Endothelial cell of umbilical vein (primary cell): ENCODE data around the gene KCNC4. TPM values are rescaled to one million over a fixed set of nuclear protein-coding genes. Genes with fewer than 3 reads are reported as not detected.

Source experiments
- BruUV-seq: library from RNA; stranded (reverse); fragments of 400-500 nt; replicated peaks from 2 replicates; lab custom pipeline; 2021; lab: Mats Ljungman, UMichigan
- CTCF ChIA-PET: fragments of 300-600, 350-600 bp; sonication (Branson Sonifier 250); formaldehyde crosslinking; loops from one replicate; lab custom pipeline; 2021; ENCODE audit warnings: antibody characterized with exemption, inconsistent platforms; lab: Charles Lee
- POLR2A ChIA-PET: fragments of 300-600, 350-600 bp; sonication (Branson Sonifier 250); formaldehyde crosslinking; loops from one replicate; lab custom pipeline; 2021; ENCODE audit warnings: antibody characterized with exemption, inconsistent platforms; lab: Charles Lee
- DNase-seq: peaks from one replicate; pipeline ENCODE4 v3.0.0-alpha.2; 2011; ENCODE audit warnings: low read depth, low spot score
- FAIRE-seq: peaks from 2 replicates; lab custom pipeline; 2011; peaks lifted over from hg19 to GRCh38; lab: Jason Lieb, UNC
- H2AFZ ChIP-seq: 2 replicates; pipeline ENCODE4 v1.6.0; 2012; ENCODE audit warnings: low read depth, low read length, control low read depth, inconsistent platforms
- H3K27ac ChIP-seq: 2 replicates; pipeline ENCODE4 v1.5.1; 2011; ENCODE audit warnings: low read depth, mild to moderate bottlenecking, control low read depth, low read length, moderate library complexity; ENCODE audit not compliant: insufficient read depth
- H3K27me3 ChIP-seq, 2 experiments: 2 replicates each; pipeline versions ENCODE4 v1.6.0 to v1.6.1; 2011; ENCODE audit warnings: low read length in 2 of 2, mixed read lengths in 1 of 2; ENCODE audit not compliant: control insufficient read depth in 2 of 2, insufficient read depth in 2 of 2
- H3K36me3 ChIP-seq, 2 experiments: 2 replicates in 1 of 2; 3 replicates in 1 of 2; pipeline ENCODE4 v1.5.1; 2011; ENCODE audit warnings: low read length in 2 of 2, mild to moderate bottlenecking in 1 of 2, moderate library complexity in 1 of 2; ENCODE audit not compliant: control insufficient read depth in 2 of 2, insufficient read depth in 2 of 2; ENCODE audit errors: extremely low read depth in 1 of 2
- H3K4me1 ChIP-seq: 3 replicates; pipeline ENCODE4 v1.5.1; 2011; ENCODE audit warnings: mild to moderate bottlenecking, low read length; ENCODE audit not compliant: control insufficient read depth, insufficient read depth; ENCODE audit errors: extremely low read depth
- H3K4me2 ChIP-seq: 2 replicates; pipeline ENCODE4 v1.6.1; 2011; ENCODE audit warnings: low read length, control low read depth, mixed read lengths; ENCODE audit not compliant: insufficient read depth
- H3K4me3 ChIP-seq, 3 experiments: fragments of 200-600 bp in 1 of 3; sonication (generic), shearing (Covaris generic) in 1 of 3; replicated peaks in 1 of 3; 2 replicates each; pipeline ENCODE4 v1.5.1; 2011 to 2016; ENCODE audit warnings: control low read depth in 3 of 3, low read length in 3 of 3, mild to moderate bottlenecking in 2 of 3, inconsistent platforms in 1 of 3, low read depth in 1 of 3, moderate library complexity in 1 of 3; ENCODE audit not compliant: insufficient read depth in 1 of 3
- H3K79me2 ChIP-seq: 2 replicates; pipeline ENCODE4 v1.6.0; 2012; ENCODE audit warnings: low read length, inconsistent platforms; ENCODE audit not compliant: control insufficient read depth, insufficient read depth
- H3K9ac ChIP-seq: replicated peaks from 2 replicates; pipeline ENCODE3; 2011; ENCODE audit warnings: low read length, control low read depth; ENCODE audit not compliant: insufficient read depth; ENCODE audit errors: extremely low read depth
- H3K9me1 ChIP-seq: replicated peaks from 3 replicates; pipeline ENCODE4 v1.6.0; 2011; ENCODE audit warnings: mild to moderate bottlenecking, low read length; ENCODE audit not compliant: control insufficient read depth, insufficient read depth; ENCODE audit errors: extremely low read depth
- H3K9me3 ChIP-seq: replicated peaks from 2 replicates; pipeline ENCODE4 v1.5.1; 2012; ENCODE audit warnings: low read length, inconsistent platforms; ENCODE audit not compliant: control insufficient read depth, insufficient read depth
- H4K20me1 ChIP-seq: replicated peaks from 2 replicates; pipeline ENCODE3; 2011; ENCODE audit warnings: mild to moderate bottlenecking, low read length; ENCODE audit not compliant: control insufficient read depth, insufficient read depth; ENCODE audit errors: extremely low read depth
- EZH2 ChIP-seq: IDR thresholded peaks from 2 replicates; pipeline ENCODE4 v1.6.1; 2012; ENCODE audit warnings: borderline replicate concordance, low read depth, mild to moderate bottlenecking, moderate library complexity, low read length, inconsistent platforms; ENCODE audit not compliant: severe bottlenecking
- FOS ChIP-seq: IDR thresholded peaks from 2 replicates; pipeline ENCODE4 v1.6.1; 2011; ENCODE audit warnings: mild to moderate bottlenecking, low read length, moderate library complexity, borderline replicate concordance; ENCODE audit not compliant: insufficient read depth
- GATA2 ChIP-seq: IDR thresholded peaks from 2 replicates; pipeline ENCODE4 v1.7.0; 2011; ENCODE audit warnings: low read depth, mild to moderate bottlenecking, moderate library complexity, mixed read lengths, low read length; ENCODE audit not compliant: insufficient read length, insufficient read depth
- JUN ChIP-seq: IDR thresholded peaks from 2 replicates; pipeline ENCODE4 v1.6.1; 2011; ENCODE audit warnings: borderline replicate concordance, low read depth; ENCODE audit not compliant: insufficient read length, insufficient read depth
- MAX ChIP-seq: IDR thresholded peaks from 2 replicates; pipeline ENCODE4 v1.6.1; 2011; ENCODE audit not compliant: insufficient read depth, insufficient read length
- MYC ChIP-seq: IDR thresholded peaks from one replicate; pipeline ENCODE4 v1.6.1; 2011; ENCODE audit warnings: mild to moderate bottlenecking, low read depth, low read length
- POLR2A ChIP-seq: IDR thresholded peaks from 2 replicates; pipeline ENCODE4 v1.6.1; 2012; ENCODE audit warnings: low read depth, mild to moderate bottlenecking, control low read depth, low read length
- POLR2AphosphoS5 ChIP-seq: IDR thresholded peaks from 2 replicates; pipeline ENCODE4 v1.6.1; 2012; ENCODE audit warnings: low read depth, mild to moderate bottlenecking, control low read depth, low read length, moderate library complexity; ENCODE audit not compliant: insufficient read depth
- dilution Hi-C: fragments of 300-500 bp; cut with MboI; formaldehyde crosslinking; loops from one replicate; pipeline ENCODE4 v1.15.0; 2019; ENCODE audit warnings: low sequenced_read_pairs; ENCODE audit not compliant: extremely low pct_ligation_motif_present
- intact Hi-C: fragments of 100-400 bp; cut with micrococcal nuclease; formaldehyde crosslinking; loops from one replicate; pipeline ENCODE4 v1.10.0; 2022
- polyA plus RNA-seq, 4 experiments: library from polyadenylated mRNA; depleted of rRNA in 3 of 4; stranded (reverse) in 3 of 4; unstranded in 1 of 4; fragments of >200 nt; gene quantifications; 2 replicates each; pipeline versions ENCODE4 v1.2.1 to v1.2.3, GENCODE V29; 2011 to 2012; ENCODE audit warnings: missing spikeins in 1 of 4
- total RNA-seq: library from RNA; stranded (reverse); gene quantifications from 2 replicates; pipeline ENCODE4 v1.2.3, GENCODE V29; 2021
- TF ChIP-seq, protein P1 (sequence below), 2 donors: IDR thresholded peaks; 1 replicate in 1 of 2; 2 replicates in 1 of 2; pipeline ENCODE4 v1.5.1; 2011; ENCODE audit warnings: low read length in 2 of 2, mild to moderate bottlenecking in 2 of 2, moderate library complexity in 2 of 2, control low read depth in 1 of 2, inconsistent platforms in 1 of 2, low read depth in 1 of 2; ENCODE audit not compliant: insufficient read depth in 1 of 2; ENCODE audit errors: extremely low read depth in 1 of 2

Gene KCNC4
- total and polyA plus RNA-seq, 2 donors (not counting 3 experiments of a cell fraction or from before 2014, with no cell fraction given) = 6.7 to 22.5 TPM

- H3K4me1 ChIP-seq = peaks cover 4% of the 10 kb centered on the region
- no peaks in the 10 kb centered on the region for H3K9me3 ChIP-seq
- no peak for DNase-seq
- FAIRE-seq = no peak
- BruUV-seq = no TSS peak
- H2AFZ ChIP-seq = no peak overlapping the region
- TF ChIP-seq POLR2A (no peak), JUN (no peak), EZH2 (no peak), POLR2AphosphoS5 (no peak)
- TF ChIP-seq, protein P1, sequence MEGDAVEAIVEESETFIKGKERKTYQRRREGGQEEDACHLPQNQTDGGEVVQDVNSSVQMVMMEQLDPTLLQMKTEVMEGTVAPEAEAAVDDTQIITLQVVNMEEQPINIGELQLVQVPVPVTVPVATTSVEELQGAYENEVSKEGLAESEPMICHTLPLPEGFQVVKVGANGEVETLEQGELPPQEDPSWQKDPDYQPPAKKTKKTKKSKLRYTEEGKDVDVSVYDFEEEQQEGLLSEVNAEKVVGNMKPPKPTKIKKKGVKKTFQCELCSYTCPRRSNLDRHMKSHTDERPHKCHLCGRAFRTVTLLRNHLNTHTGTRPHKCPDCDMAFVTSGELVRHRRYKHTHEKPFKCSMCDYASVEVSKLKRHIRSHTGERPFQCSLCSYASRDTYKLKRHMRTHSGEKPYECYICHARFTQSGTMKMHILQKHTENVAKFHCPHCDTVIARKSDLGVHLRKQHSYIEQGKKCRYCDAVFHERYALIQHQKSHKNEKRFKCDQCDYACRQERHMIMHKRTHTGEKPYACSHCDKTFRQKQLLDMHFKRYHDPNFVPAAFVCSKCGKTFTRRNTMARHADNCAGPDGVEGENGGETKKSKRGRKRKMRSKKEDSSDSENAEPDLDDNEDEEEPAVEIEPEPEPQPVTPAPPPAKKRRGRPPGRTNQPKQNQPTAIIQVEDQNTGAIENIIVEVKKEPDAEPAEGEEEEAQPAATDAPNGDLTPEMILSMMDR (IDR thresholded peaks at IDR 0.05; ENCODE audit: extremely low read depth in 1 of 2, insufficient read depth in 1 of 2, low read depth in 1 of 2, low read length in 2 of 2) = no peak
- H3K9me1 ChIP-seq = no peaks in the 10 kb centered on the region
- no peaks in the 10 kb centered on the region for H4K20me1 ChIP-seq
- dilution Hi-C loops (no loop called here), intact Hi-C loops (no loop called here)
- ChIA-PET POLR2A (no interaction called here), CTCF (interaction anchor here (1.9 to 3.2 kb wide), 3 partner anchors 9 to 298 kb away, joined by 6 to 150 read pairs (median 140); no protein-coding TSS in a partner anchor)
- H3K79me2 ChIP-seq = no peaks in the 10 kb centered on the region
- H3K4me2 ChIP-seq = no peak overlapping the region
- H3K27me3 ChIP-seq = no peaks in the 10 kb centered on the region
- no peak overlapping the region for H3K27ac ChIP-seq
- no peak overlapping the region for H3K9ac ChIP-seq
- H3K4me3 ChIP-seq = no peak overlapping the region
- no peaks in the 10 kb centered on the region for H3K36me3 ChIP-seq
These were observed 11.4 kb upstream of the KCNC4 start for GRCh38 chr1:110198746-110199145.

GRCh38 chr1:110200190-110200589 is 9.9 kb upstream of the KCNC4 start:
- intact Hi-C loops (no loop called here), dilution Hi-C loops (no loop called here)
- Histone ChIP-seq H2AFZ (no peak overlapping the region), H3K79me2 (no peaks in the 10 kb centered on the region), H4K20me1 (no peaks in the 10 kb centered on the region), H3K4me2 (no peak overlapping the region), H3K27me3 (no peaks in the 10 kb centered on the region), H3K27ac (no peak overlapping the region), H3K9me1 (no peaks in the 10 kb centered on the region), H3K9me3 (no peaks in the 10 kb centered on the region), H3K4me1 (peaks cover 4% of the 10 kb centered on the region), H3K36me3 (no peaks in the 10 kb centered on the region), H3K9ac (no peak overlapping the region), H3K4me3 (no peak overlapping the region)
- TF ChIP-seq, protein P1 (IDR thresholded peaks at IDR 0.05; ENCODE audit: extremely low read depth in 1 of 2, insufficient read depth in 1 of 2, low read depth in 1 of 2, low read length in 2 of 2) = no peak
- TF ChIP-seq JUN = no peak
- no peak for TF ChIP-seq FOS
- TF ChIP-seq EZH2 = no peak
- TF ChIP-seq GATA2 = no peak
- TF ChIP-seq POLR2A = no peak
- no peak for TF ChIP-seq POLR2AphosphoS5
- TF ChIP-seq MYC = no peak
- no peak for TF ChIP-seq MAX
- DNase-seq (no peak), FAIRE-seq (no peak)
- ChIA-PET CTCF (interaction anchor here (0.6 to 18.2 kb wide), 9 partner anchors 8 to 296 kb away, joined by 3 to 1577 read pairs (median 5); partner anchors contain the start of gene RBM15), POLR2A (no interaction called here)
- BruUV-seq = no TSS peak
